GM12878 (cell line): ENCODE results near the gene LEFTY1. TPM values are rescaled to one million over a fixed set of nuclear protein-coding genes. Genes with fewer than 3 reads are reported as not detected.

Experiments used
- CBX3 ChIP-seq: fragments of 200-600 bp; sonication (generic); IDR thresholded peaks from 2 replicates; pipeline ENCODE4 v1.6.1; 2016; ENCODE audit warnings: low read depth, borderline replicate concordance
- CEBPB ChIP-seq, 2 experiments: fragments of 150-350 bp in 1 of 2; IDR thresholded peaks; 2 replicates each; pipeline ENCODE4 v1.6.1; 2012 to 2014; ENCODE audit warnings: low read depth in 2 of 2, low read length in 2 of 2, borderline replicate concordance in 1 of 2, inconsistent platforms in 1 of 2
- EGR1 ChIP-seq, 2 experiments: IDR thresholded peaks; 1 replicate in 1 of 2; 2 replicates in 1 of 2; pipeline ENCODE4 v1.6.1; 2011 to 2012; ENCODE audit warnings: low read depth in 2 of 2, low read length in 2 of 2, borderline replicate concordance in 1 of 2, mild to moderate bottlenecking in 1 of 2, moderate library complexity in 1 of 2
- EZH2 ChIP-seq: IDR thresholded peaks from 2 replicates; pipeline ENCODE4 v1.6.1; 2012; ENCODE audit warnings: low read depth, mild to moderate bottlenecking, control low read depth, inconsistent platforms, low read length, borderline replicate concordance; ENCODE audit not compliant: control insufficient read depth
- GATAD2B ChIP-seq: fragments of 450-650 bp; conservative IDR thresholded peaks from 2 replicates; pipeline ENCODE4 v1.6.1; 2017; ENCODE audit warnings: low read depth, mild to moderate bottlenecking, moderate library complexity
- MTA2 ChIP-seq: fragments of 450-650 bp; IDR thresholded peaks from 2 replicates; pipeline ENCODE4 v1.6.1; 2016; ENCODE audit warnings: low read depth, mild to moderate bottlenecking, moderate library complexity
- NBN ChIP-seq: fragments of 450-650 bp; IDR thresholded peaks from 2 replicates; pipeline ENCODE4 v1.6.1; 2016
- NFYA ChIP-seq: IDR thresholded peaks from 2 replicates; pipeline ENCODE4 v1.6.1; 2011; ENCODE audit warnings: low read depth, mild to moderate bottlenecking, low read length, improper control_type of control experiment, borderline replicate concordance
- POLR2A ChIP-seq: IDR thresholded peaks from 2 replicates; pipeline ENCODE4 v1.6.1; 2011; ENCODE audit warnings: low read depth, mild to moderate bottlenecking, low read length
- SUZ12 ChIP-seq: fragments of 200-600 bp; sonication (generic); IDR thresholded peaks from one replicate; pipeline ENCODE4 v1.6.1; 2018; ENCODE audit warnings: antibody characterized with exemption, mild to moderate bottlenecking; ENCODE audit not compliant: unreplicated experiment
- TARDBP ChIP-seq: IDR thresholded peaks from 2 replicates; pipeline ENCODE4 v1.6.1; 2016; ENCODE audit warnings: borderline replicate concordance
- TCF7 ChIP-seq: IDR thresholded peaks from 2 replicates; pipeline ENCODE4 v1.6.1; 2014; ENCODE audit warnings: antibody characterized with exemption, borderline replicate concordance
- ZNF207 ChIP-seq: fragments of 450-650 bp; IDR thresholded peaks from 2 replicates; pipeline ENCODE4 v1.6.1; 2014; ENCODE audit warnings: antibody characterized with exemption, mild to moderate bottlenecking, borderline replicate concordance
- ZNF274 ChIP-seq: IDR thresholded peaks from one replicate; pipeline ENCODE4 v1.8.0; 2011; ENCODE audit not compliant: insufficient read length, insufficient read depth
- ZNF384 ChIP-seq: IDR thresholded peaks from 2 replicates; pipeline ENCODE4 v1.6.1; 2012; ENCODE audit warnings: low read depth, mild to moderate bottlenecking, low read length, improper control_type of control experiment, borderline replicate concordance
- polyA plus RNA-seq, 11 experiments: library from polyadenylated mRNA; depleted of rRNA in 4 of 11; unstranded in 6 of 11; stranded (reverse) in 5 of 11; fragments of >200 nt; fragmentation: Nextera tagmentation in 4 of 11; fragmentation: Illumina TruSeq in 1 of 11; extraction: Ambion mirVana in 4 of 11; extraction: Trizol in 1 of 11; gene quantifications; 1 replicate in 1 of 11; 2 replicates in 10 of 11; pipeline versions ENCODE4 v1.2.1 to v1.2.3, GENCODE V29; 2011 to 2016; ENCODE audit warnings: inconsistent platforms in 2 of 11, missing spikeins in 2 of 11, low read depth in 1 of 11
- total RNA-seq, 4 experiments: library from RNA; depleted of rRNA in 3 of 4; stranded (reverse); fragments of >200 nt in 3 of 4; fragmentation: Illumina TruSeq in 1 of 4; extraction: Trizol in 1 of 4; gene quantifications; 2 replicates each; pipeline versions ENCODE4 v1.2.1 to v1.2.3, GENCODE V29; 2013 to 2021
- TF ChIP-seq, protein P1 (sequence below): fragments of 450-650 bp; IDR thresholded peaks from 2 replicates; pipeline ENCODE4 v1.6.1; 2017; ENCODE audit warnings: antibody characterized with exemption, mild to moderate bottlenecking, moderate library complexity
- TF ChIP-seq, protein P2 (sequence below): IDR thresholded peaks from 2 replicates; pipeline ENCODE4 v1.6.1; 2012; ENCODE audit warnings: low read depth, low read length, improper control_type of control experiment
- TF ChIP-seq, protein P3 (sequence below): IDR thresholded peaks from 2 replicates; pipeline ENCODE4 v1.6.1; 2012; ENCODE audit warnings: low read length, inconsistent platforms
- TF ChIP-seq, protein P4 (sequence below): fragments of 450-650 bp; IDR thresholded peaks from 2 replicates; pipeline ENCODE4 v1.6.1; 2018; ENCODE audit warnings: borderline replicate concordance, mild to moderate bottlenecking; ENCODE audit not compliant: partially characterized antibody
- TF ChIP-seq, protein P5 (sequence below): fragments of 450-650 bp; IDR thresholded peaks from 2 replicates; pipeline ENCODE4 v1.6.1; 2017; ENCODE audit warnings: low read depth, mild to moderate bottlenecking, moderate library complexity

LEFTY1 gene
- total and polyA plus RNA-seq, 10 of the 15 experiments (the other 5 are each of a cell fraction or from before 2014, with no cell fraction given): 0.06 TPM; not detected in 8

DNA sequence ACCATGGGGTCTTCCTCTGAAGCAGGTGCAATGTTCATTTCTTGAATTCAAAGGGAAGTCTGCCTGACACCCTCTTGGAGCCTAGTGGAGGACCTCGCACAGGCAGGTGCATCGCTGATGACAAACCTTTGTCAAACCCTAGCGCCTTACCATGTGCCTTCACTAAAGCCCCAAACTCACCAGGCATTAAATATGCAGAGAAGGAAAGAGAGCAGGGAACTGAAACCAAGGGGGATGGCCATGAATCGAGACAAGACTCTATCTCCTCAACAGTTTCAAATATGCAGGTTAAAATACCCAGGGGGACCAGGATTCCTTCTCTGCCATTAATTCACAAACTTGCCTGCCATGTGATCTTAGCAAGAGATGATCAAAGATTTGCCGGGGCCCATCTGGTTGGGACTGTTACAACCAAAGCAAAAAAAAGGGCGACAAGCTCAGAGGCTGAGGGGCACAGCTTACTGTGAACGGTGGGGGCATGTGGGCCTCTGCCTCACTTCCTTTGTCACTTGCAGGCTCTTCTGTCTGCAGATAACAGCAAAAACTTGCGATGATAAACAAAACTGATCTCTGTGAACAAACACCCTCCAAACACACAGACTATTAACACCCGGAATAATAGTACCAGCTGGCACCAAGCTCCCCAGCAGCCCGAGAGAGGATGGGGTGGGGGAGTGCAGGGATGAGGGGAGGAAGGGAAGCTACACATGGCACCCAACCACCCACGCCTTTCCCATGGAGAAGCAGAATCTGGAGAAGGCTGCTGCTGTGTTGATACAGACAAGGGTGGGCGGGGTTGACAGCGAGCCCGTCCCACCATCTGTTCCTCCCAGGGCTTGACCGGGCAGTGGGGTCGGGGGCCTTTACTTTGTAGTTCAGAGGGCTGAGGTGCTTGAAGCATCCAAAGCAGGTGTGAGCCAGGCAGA is 40.7 kb downstream of the LEFTY1 start (continued):
- TF ChIP-seq, protein P1, sequence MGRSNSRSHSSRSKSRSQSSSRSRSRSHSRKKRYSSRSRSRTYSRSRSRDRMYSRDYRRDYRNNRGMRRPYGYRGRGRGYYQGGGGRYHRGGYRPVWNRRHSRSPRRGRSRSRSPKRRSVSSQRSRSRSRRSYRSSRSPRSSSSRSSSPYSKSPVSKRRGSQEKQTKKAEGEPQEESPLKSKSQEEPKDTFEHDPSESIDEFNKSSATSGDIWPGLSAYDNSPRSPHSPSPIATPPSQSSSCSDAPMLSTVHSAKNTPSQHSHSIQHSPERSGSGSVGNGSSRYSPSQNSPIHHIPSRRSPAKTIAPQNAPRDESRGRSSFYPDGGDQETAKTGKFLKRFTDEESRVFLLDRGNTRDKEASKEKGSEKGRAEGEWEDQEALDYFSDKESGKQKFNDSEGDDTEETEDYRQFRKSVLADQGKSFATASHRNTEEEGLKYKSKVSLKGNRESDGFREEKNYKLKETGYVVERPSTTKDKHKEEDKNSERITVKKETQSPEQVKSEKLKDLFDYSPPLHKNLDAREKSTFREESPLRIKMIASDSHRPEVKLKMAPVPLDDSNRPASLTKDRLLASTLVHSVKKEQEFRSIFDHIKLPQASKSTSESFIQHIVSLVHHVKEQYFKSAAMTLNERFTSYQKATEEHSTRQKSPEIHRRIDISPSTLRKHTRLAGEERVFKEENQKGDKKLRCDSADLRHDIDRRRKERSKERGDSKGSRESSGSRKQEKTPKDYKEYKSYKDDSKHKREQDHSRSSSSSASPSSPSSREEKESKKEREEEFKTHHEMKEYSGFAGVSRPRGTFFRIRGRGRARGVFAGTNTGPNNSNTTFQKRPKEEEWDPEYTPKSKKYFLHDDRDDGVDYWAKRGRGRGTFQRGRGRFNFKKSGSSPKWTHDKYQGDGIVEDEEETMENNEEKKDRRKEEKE: no peak
- TF ChIP-seq, protein P2, sequence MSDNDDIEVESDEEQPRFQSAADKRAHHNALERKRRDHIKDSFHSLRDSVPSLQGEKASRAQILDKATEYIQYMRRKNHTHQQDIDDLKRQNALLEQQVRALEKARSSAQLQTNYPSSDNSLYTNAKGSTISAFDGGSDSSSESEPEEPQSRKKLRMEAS: 0 out of 2 replicates have a peak, but pooled peaks have one; percentile 31
- no peak for TF ChIP-seq NBN
- no peak for TF ChIP-seq SUZ12
- TF ChIP-seq EZH2: no peak
- TF ChIP-seq TCF7: no peak
- no peak for TF ChIP-seq TARDBP
- TF ChIP-seq ZNF207: no peak
- TF ChIP-seq ZNF384: no peak
- TF ChIP-seq GATAD2B: no peak; the same call in 1 of the 2 replicates
- TF ChIP-seq, protein P3, sequence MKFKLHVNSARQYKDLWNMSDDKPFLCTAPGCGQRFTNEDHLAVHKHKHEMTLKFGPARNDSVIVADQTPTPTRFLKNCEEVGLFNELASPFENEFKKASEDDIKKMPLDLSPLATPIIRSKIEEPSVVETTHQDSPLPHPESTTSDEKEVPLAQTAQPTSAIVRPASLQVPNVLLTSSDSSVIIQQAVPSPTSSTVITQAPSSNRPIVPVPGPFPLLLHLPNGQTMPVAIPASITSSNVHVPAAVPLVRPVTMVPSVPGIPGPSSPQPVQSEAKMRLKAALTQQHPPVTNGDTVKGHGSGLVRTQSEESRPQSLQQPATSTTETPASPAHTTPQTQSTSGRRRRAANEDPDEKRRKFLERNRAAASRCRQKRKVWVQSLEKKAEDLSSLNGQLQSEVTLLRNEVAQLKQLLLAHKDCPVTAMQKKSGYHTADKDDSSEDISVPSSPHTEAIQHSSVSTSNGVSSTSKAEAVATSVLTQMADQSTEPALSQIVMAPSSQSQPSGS: no peak; the same call in 1 of the 2 replicates
- TF ChIP-seq CEBPB (IDR thresholded peaks at IDR 0.05; ENCODE audit: borderline replicate concordance in 1 of 2, low read depth in 2 of 2, low read length in 2 of 2): no peak
- TF ChIP-seq MTA2: peak; percentile 31; the same call in 1 of the 2 replicates
- TF ChIP-seq, protein P4, sequence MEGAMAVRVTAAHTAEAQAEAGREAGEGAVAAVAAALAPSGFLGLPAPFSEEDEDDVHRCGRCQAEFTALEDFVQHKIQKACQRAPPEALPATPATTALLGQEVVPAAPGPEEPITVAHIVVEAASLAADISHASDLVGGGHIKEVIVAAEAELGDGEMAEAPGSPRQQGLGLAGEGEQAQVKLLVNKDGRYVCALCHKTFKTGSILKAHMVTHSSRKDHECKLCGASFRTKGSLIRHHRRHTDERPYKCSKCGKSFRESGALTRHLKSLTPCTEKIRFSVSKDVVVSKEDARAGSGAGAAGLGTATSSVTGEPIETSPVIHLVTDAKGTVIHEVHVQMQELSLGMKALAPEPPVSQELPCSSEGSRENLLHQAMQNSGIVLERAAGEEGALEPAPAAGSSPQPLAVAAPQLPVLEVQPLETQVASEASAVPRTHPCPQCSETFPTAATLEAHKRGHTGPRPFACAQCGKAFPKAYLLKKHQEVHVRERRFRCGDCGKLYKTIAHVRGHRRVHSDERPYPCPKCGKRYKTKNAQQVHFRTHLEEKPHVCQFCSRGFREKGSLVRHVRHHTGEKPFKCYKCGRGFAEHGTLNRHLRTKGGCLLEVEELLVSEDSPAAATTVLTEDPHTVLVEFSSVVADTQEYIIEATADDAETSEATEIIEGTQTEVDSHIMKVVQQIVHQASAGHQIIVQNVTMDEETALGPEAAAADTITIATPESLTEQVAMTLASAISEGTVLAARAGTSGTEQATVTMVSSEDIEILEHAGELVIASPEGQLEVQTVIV: no peak
- no peak for TF ChIP-seq ZNF274
- TF ChIP-seq POLR2A: peak; percentile 8; the same call in 1 of the 2 replicates
- TF ChIP-seq, protein P5, sequence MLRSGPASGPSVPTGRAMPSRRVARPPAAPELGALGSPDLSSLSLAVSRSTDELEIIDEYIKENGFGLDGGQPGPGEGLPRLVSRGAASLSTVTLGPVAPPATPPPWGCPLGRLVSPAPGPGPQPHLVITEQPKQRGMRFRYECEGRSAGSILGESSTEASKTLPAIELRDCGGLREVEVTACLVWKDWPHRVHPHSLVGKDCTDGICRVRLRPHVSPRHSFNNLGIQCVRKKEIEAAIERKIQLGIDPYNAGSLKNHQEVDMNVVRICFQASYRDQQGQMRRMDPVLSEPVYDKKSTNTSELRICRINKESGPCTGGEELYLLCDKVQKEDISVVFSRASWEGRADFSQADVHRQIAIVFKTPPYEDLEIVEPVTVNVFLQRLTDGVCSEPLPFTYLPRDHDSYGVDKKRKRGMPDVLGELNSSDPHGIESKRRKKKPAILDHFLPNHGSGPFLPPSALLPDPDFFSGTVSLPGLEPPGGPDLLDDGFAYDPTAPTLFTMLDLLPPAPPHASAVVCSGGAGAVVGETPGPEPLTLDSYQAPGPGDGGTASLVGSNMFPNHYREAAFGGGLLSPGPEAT: peak; percentile 39; the same call in 1 of the 2 replicates
- peak in 1 of 2 experiments; percentile 45; a peak in 1 of 3 replicates for TF ChIP-seq EGR1 (IDR thresholded peaks at IDR 0.05; ENCODE audit: borderline replicate concordance in 1 of 2, low read depth in 2 of 2, low read length in 2 of 2)
- no peak for TF ChIP-seq NFYA
- no peak for TF ChIP-seq CBX3
